ENCODE data around the gene RHOH. TPM values are rescaled to one million over a fixed set of nuclear protein-coding genes. Genes with fewer than 3 reads are reported as not detected.
A peak's percentile ranks its signal among the peaks of the same experiment; 100 is the strongest.

The RHOH gene
- total and polyA plus RNA-seq, 9 of the 15 experiments (the other 6 are each of a cell fraction or from before 2014, with no cell fraction given) = 14.3 to 37.7 (median 23.2) TPM

DNA sequence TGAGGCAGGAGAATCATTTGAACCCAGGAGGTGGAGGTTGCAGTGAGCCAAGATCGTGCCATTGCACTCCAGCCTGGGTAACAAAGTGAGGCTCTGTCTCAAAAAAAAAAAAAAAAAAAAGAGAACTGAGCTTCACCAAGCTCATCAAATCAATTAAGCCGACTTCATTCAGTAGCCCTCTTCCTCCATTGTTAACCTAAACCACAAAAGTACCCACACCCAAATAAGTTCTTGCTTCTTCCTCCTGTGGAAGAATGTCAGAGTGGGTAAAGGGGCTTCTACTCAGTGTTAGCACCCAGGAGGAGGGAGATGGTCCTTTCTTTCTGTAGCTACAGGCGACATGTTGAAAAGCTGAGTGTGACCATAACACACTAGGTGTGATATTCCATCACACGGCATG is 79.7 kb downstream of the RHOH start:
- Histone ChIP-seq H3K9me3 (replicated peaks; ENCODE audit: control insufficient read depth, insufficient read depth, low read depth, low read length) (no peaks in the 10 kb centered on the region), H3K9me1 (ENCODE audit: control insufficient read depth, insufficient read depth, low read length) (no peaks in the 10 kb centered on the region), H3K4me3 (no peak overlapping the region), H3K27ac (ENCODE audit: extremely low read depth, low read depth, low read length) (no peak overlapping the region), H3K4me2 (ENCODE audit: insufficient read depth, low read length) (no peak overlapping the region), H4K20me1 (replicated peaks; ENCODE audit: control insufficient read depth, insufficient read depth, low read length) (no peaks in the 10 kb centered on the region), H2AFZ (ENCODE audit: low read depth, low read length) (no peak overlapping the region), H3K9ac (ENCODE audit: insufficient read depth in 1 of 2, low read depth in 2 of 2, low read length in 2 of 2) (no peak overlapping the region), H3K4me1 (replicated peaks in 1 of 2; ENCODE audit: control insufficient read depth in 2 of 2, insufficient read depth in 2 of 2, low read length in 2 of 2) (no peaks in the 10 kb centered on the region; a peak in 2 of 5 replicates), H3K36me3 (ENCODE audit: control insufficient read depth, insufficient read depth, low read length) (no peaks in the 10 kb centered on the region), H3K27me3 (ENCODE audit: control insufficient read depth in 2 of 2, insufficient read depth in 2 of 2, low read length in 2 of 2) (no peaks in the 10 kb centered on the region), H3K79me2 (ENCODE audit: control insufficient read depth, insufficient read depth, low read length) (no peaks in the 10 kb centered on the region)
- ChIA-PET CTCF (ENCODE audit: low intra/inter-chr PET ratio) (no interaction called here), POLR2A (interaction anchor here (1.0 kb wide), 1 partner anchor 14 kb away, joined by 3 read pairs; no protein-coding TSS in a partner anchor)
- DNase-seq (ENCODE audit: extremely low read depth in 1 of 4, low spot score in 3 of 4) (no peak), ATAC-seq (no peak), FAIRE-seq (no peak)
- 44% methylated on average over 2 of the region's 4 CpGs for WGBS (ENCODE audit: insufficient coverage, low coverage, missing lambda C conversion rate)
- intact Hi-C loops (cut with micrococcal nuclease) = no loop called here
- TF ChIP-seq SIN3B (IDR thresholded peaks at IDR 0.05; ENCODE audit: low read depth) = no peak
- TF ChIP-seq RFX1 (IDR thresholded peaks at IDR 0.05) = no peak
- TF ChIP-seq SMARCC2 (IDR thresholded peaks at IDR 0.05; ENCODE audit: low read depth) = no peak
- no peak for TF ChIP-seq SMARCA4 (IDR thresholded peaks at IDR 0.05)
- no peak for TF ChIP-seq TRIM24 (IDR thresholded peaks at IDR 0.05)
- in situ Hi-C loops (cut with MboI) = no loop called here
- no TSS peak for BruUV-seq (replicated peaks)

DNA sequence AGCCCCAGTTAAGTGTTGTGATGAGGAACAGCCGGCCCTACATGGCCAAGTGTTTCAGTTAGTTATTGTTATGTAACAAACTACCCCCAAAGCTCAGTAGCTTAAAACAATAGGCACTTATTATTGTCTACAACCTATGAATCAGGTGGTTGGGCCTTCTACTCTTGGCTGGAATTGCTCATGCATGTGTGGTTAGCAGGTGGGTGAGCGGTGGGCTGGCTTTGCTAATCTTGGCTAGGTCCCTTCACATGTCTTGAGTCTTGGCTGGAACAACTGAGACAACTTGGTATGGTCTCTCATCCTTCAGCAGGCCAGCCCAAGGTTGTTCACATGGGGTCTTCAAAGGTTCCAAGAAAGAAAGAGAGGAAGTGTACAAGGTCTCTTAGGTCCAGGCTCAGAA is 83.8 kb downstream of the RHOH start:
- no peaks in the 10 kb centered on the region for H3K9me3 ChIP-seq (replicated peaks; ENCODE audit: control insufficient read depth, insufficient read depth, low read depth, low read length)
- H3K4me1 ChIP-seq (replicated peaks in 1 of 2; ENCODE audit: control insufficient read depth in 2 of 2, insufficient read depth in 2 of 2, low read length in 2 of 2) = no peaks in the 10 kb centered on the region; a peak in 1 of 5 replicates
- in situ Hi-C loops (cut with MboI) = no loop called here
- H3K79me2 ChIP-seq (ENCODE audit: control insufficient read depth, insufficient read depth, low read length) = no peaks in the 10 kb centered on the region
- H3K36me3 ChIP-seq (ENCODE audit: control insufficient read depth, insufficient read depth, low read length) = no peaks in the 10 kb centered on the region
- no peak overlapping the region for H3K4me3 ChIP-seq
- 0 out of 2 replicates have a peak overlapping the region, but pooled peaks have one; percentile 61 for H2AFZ ChIP-seq (ENCODE audit: low read depth, low read length)
- no peak for TF ChIP-seq POLR3A (IDR thresholded peaks at IDR 0.05; ENCODE audit: borderline replicate concordance, extremely low read depth, insufficient read depth, insufficient read length)
- TF ChIP-seq ZNF384 (IDR thresholded peaks at IDR 0.05; ENCODE audit: low read depth, low read length) = no peak
- no peak for TF ChIP-seq HNRNPL (IDR thresholded peaks at IDR 0.05; ENCODE audit: low read depth, low read length)
- TF ChIP-seq, protein P1, sequence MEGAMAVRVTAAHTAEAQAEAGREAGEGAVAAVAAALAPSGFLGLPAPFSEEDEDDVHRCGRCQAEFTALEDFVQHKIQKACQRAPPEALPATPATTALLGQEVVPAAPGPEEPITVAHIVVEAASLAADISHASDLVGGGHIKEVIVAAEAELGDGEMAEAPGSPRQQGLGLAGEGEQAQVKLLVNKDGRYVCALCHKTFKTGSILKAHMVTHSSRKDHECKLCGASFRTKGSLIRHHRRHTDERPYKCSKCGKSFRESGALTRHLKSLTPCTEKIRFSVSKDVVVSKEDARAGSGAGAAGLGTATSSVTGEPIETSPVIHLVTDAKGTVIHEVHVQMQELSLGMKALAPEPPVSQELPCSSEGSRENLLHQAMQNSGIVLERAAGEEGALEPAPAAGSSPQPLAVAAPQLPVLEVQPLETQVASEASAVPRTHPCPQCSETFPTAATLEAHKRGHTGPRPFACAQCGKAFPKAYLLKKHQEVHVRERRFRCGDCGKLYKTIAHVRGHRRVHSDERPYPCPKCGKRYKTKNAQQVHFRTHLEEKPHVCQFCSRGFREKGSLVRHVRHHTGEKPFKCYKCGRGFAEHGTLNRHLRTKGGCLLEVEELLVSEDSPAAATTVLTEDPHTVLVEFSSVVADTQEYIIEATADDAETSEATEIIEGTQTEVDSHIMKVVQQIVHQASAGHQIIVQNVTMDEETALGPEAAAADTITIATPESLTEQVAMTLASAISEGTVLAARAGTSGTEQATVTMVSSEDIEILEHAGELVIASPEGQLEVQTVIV (CRISPR knock-in tag; IDR thresholded peaks at IDR 0.05; ENCODE audit: borderline replicate concordance) = no peak
- TF ChIP-seq, protein P2, sequence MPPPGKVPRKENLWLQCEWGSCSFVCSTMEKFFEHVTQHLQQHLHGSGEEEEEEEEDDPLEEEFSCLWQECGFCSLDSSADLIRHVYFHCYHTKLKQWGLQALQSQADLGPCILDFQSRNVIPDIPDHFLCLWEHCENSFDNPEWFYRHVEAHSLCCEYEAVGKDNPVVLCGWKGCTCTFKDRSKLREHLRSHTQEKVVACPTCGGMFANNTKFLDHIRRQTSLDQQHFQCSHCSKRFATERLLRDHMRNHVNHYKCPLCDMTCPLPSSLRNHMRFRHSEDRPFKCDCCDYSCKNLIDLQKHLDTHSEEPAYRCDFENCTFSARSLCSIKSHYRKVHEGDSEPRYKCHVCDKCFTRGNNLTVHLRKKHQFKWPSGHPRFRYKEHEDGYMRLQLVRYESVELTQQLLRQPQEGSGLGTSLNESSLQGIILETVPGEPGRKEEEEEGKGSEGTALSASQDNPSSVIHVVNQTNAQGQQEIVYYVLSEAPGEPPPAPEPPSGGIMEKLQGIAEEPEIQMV (tag; conservative IDR thresholded peaks at IDR 0.05; ENCODE audit: low read depth) = no peak
- no TSS peak for BruUV-seq (replicated peaks)
- FAIRE-seq (no peak), DNase-seq (ENCODE audit: extremely low read depth in 1 of 4, low spot score in 3 of 4) (no peak), ATAC-seq (no peak)
- H4K20me1 ChIP-seq (replicated peaks; ENCODE audit: control insufficient read depth, insufficient read depth, low read length) = no peaks in the 10 kb centered on the region
- ChIA-PET CTCF (ENCODE audit: low intra/inter-chr PET ratio) (no interaction called here), POLR2A (interaction anchor here (0.7 kb wide), 1 partner anchor 9 kb away, joined by 3 read pairs; no protein-coding TSS in a partner anchor)
- 96% methylated on average over 2 of the region's 2 CpGs for WGBS (ENCODE audit: insufficient coverage, low coverage, missing lambda C conversion rate)
- no peak overlapping the region for H3K27ac ChIP-seq (ENCODE audit: extremely low read depth, low read depth, low read length)
- intact Hi-C loops (cut with micrococcal nuclease) = no loop called here
- H3K9ac ChIP-seq (ENCODE audit: insufficient read depth in 1 of 2, low read depth in 2 of 2, low read length in 2 of 2) = no peak overlapping the region
- H3K27me3 ChIP-seq (ENCODE audit: control insufficient read depth in 2 of 2, insufficient read depth in 2 of 2, low read length in 2 of 2) = no peaks in the 10 kb centered on the region
- no peak overlapping the region for H3K4me2 ChIP-seq (ENCODE audit: insufficient read depth, low read length)
- H3K9me1 ChIP-seq (ENCODE audit: control insufficient read depth, insufficient read depth, low read length) = no peaks in the 10 kb centered on the region

Data from K562 (cell line).